ENCODE data around the gene DCTD. TPM values are rescaled to one million over a fixed set of nuclear protein-coding genes. Genes with fewer than 3 reads are reported as not detected.

Gene DCTD
- total RNA-seq, 1 donor from 2014 or later: 93.4 TPM

- peaks cover 33% of the 10 kb centered on the region for H3K4me1 Mint-ChIP-seq
- H3K9me3 Mint-ChIP-seq: peaks cover 4% of the 10 kb centered on the region
- Histone ChIP-seq H3K4me1 (peaks cover 7% of the 10 kb centered on the region), H3K27me3 (no peaks in the 10 kb centered on the region), H3K4me2 (no peak overlapping the region), H3K27ac (no peak overlapping the region), H4K20me1 (ENCODE audit: low read depth) (no peaks in the 10 kb centered on the region), H3F3A (ENCODE audit: low read depth) (no peaks in the 10 kb centered on the region), H3K9me3 (ENCODE audit: low read depth) (no peaks in the 10 kb centered on the region), H3K36me3 (no peaks in the 10 kb centered on the region), H3K9ac (no peak overlapping the region), H2AFZ (replicated peaks) (no peak overlapping the region), H3K79me2 (ENCODE audit: low read depth) (no peaks in the 10 kb centered on the region), H3K4me3 (no peak overlapping the region)
- H3K27ac Mint-ChIP-seq: peak overlapping the region; percentile 37
- no peak for DNase-seq (ENCODE audit: low spot score)
- TF ChIP-seq CTCF (IDR thresholded peaks at IDR 0.05) (no peak), EZH2 (IDR thresholded peaks at IDR 0.05) (no peak), EZH2phosphoT487 (IDR thresholded peaks at IDR 0.05) (no peak)
- H3K27me3 Mint-ChIP-seq (ENCODE audit: insufficient read depth, low read depth): no peaks in the 10 kb centered on the region
- H3K36me3 Mint-ChIP-seq: peaks cover 2% of the 10 kb centered on the region
- H3K4me3 Mint-ChIP-seq: no peak overlapping the region
Measured at GRCh38 chr4:182863501-182863900, 53.7 kb downstream of the DCTD start.

GRCh38 chr4:182862921-182863320, 54.3 kb downstream of the DCTD start:
- Histone ChIP-seq H3K9ac (no peak overlapping the region), H3K79me2 (ENCODE audit: low read depth) (no peaks in the 10 kb centered on the region), H3K4me1 (peaks cover 7% of the 10 kb centered on the region), H3K4me2 (no peak overlapping the region), H3K36me3 (no peaks in the 10 kb centered on the region), H3F3A (ENCODE audit: low read depth) (no peaks in the 10 kb centered on the region), H2AFZ (replicated peaks) (no peak overlapping the region), H3K27me3 (no peaks in the 10 kb centered on the region), H3K9me3 (ENCODE audit: low read depth) (no peaks in the 10 kb centered on the region), H4K20me1 (ENCODE audit: low read depth) (no peaks in the 10 kb centered on the region), H3K27ac (no peak overlapping the region), H3K4me3 (no peak overlapping the region)
- H3K27ac Mint-ChIP-seq: peak overlapping the region; percentile 37
- H3K27me3 Mint-ChIP-seq (ENCODE audit: insufficient read depth, low read depth): no peaks in the 10 kb centered on the region
- peaks cover 33% of the 10 kb centered on the region for H3K4me1 Mint-ChIP-seq
- H3K4me3 Mint-ChIP-seq: no peak overlapping the region
- H3K36me3 Mint-ChIP-seq: peaks cover 2% of the 10 kb centered on the region
- DNase-seq (ENCODE audit: low spot score): no peak
- TF ChIP-seq CTCF (IDR thresholded peaks at IDR 0.05) (no peak), EZH2phosphoT487 (IDR thresholded peaks at IDR 0.05) (no peak), EZH2 (IDR thresholded peaks at IDR 0.05) (no peak)
- peaks cover 4% of the 10 kb centered on the region for H3K9me3 Mint-ChIP-seq

GRCh38 chr4:182862141-182862875, 54.9 kb downstream of the DCTD start:
- peak; percentile 21 for DNase-seq (ENCODE audit: low spot score)
- H3K27ac ChIP-seq: no peak overlapping the region
- peaks cover 32% of the 10 kb centered on the region for H3K4me1 Mint-ChIP-seq
- H3K4me2 ChIP-seq: no peak overlapping the region
- H3K27me3 Mint-ChIP-seq (ENCODE audit: insufficient read depth, low read depth): no peaks in the 10 kb centered on the region
- no peak overlapping the region for H3K27ac Mint-ChIP-seq
- H3K9me3 Mint-ChIP-seq: peaks cover 4% of the 10 kb centered on the region
- H4K20me1 ChIP-seq (ENCODE audit: low read depth): no peaks in the 10 kb centered on the region
- no peak overlapping the region for H3K4me3 ChIP-seq
- H3K4me3 Mint-ChIP-seq: no peak overlapping the region
- H3K36me3 ChIP-seq: no peaks in the 10 kb centered on the region
- no peak overlapping the region for H3K9ac ChIP-seq
- H3K79me2 ChIP-seq (ENCODE audit: low read depth): no peaks in the 10 kb centered on the region
- H3K36me3 Mint-ChIP-seq: peaks cover 2% of the 10 kb centered on the region
- H3K9me3 ChIP-seq (ENCODE audit: low read depth): no peaks in the 10 kb centered on the region
- no peak overlapping the region for H2AFZ ChIP-seq (replicated peaks)
- H3K27me3 ChIP-seq: no peaks in the 10 kb centered on the region
- no peaks in the 10 kb centered on the region for H3F3A ChIP-seq (ENCODE audit: low read depth)
- peaks cover 7% of the 10 kb centered on the region for H3K4me1 ChIP-seq
- no peak for TF ChIP-seq EZH2 (IDR thresholded peaks at IDR 0.05)
- peak; percentile 12 for TF ChIP-seq CTCF (IDR thresholded peaks at IDR 0.05)
- no peak for TF ChIP-seq EZH2phosphoT487 (IDR thresholded peaks at IDR 0.05)
